H9 (cell line): ENCODE results near the gene C20orf204. TPM values are rescaled to one million over a fixed set of nuclear protein-coding genes. Genes with fewer than 3 reads are reported as not detected.

Experiments
- DNase-seq: peaks from one replicate; pipeline ENCODE4 v3.0.0-alpha.2; 2017
- H2AFZ ChIP-seq: one replicate; pipeline ENCODE4 v1.6.1; 2013; ENCODE audit warnings: mild to moderate bottlenecking, low read length, control low read depth, moderate library complexity
- H2AK5ac ChIP-seq: 2 replicates; pipeline ENCODE4 v1.6.1; 2013; ENCODE audit warnings: low read length, control low read depth, mixed read lengths; ENCODE audit not compliant: insufficient read length
- H2BK120ac ChIP-seq: one replicate; pipeline ENCODE4 v1.6.1; 2013; ENCODE audit warnings: low read depth, mild to moderate bottlenecking, low read length, control low read depth, inconsistent platforms; ENCODE audit not compliant: poor library complexity, severe bottlenecking
- H2BK12ac ChIP-seq: 2 replicates; pipeline ENCODE4 v1.6.1; 2013; ENCODE audit warnings: low read length, control low read depth, mixed read lengths, low read depth; ENCODE audit not compliant: insufficient read length
- H2BK15ac ChIP-seq: 2 replicates; pipeline ENCODE4 v1.6.1; 2013; ENCODE audit warnings: low read depth, low read length, control low read depth
- H2BK20ac ChIP-seq: one replicate; pipeline ENCODE4 v1.6.1; 2013; ENCODE audit warnings: low read depth, mild to moderate bottlenecking, low read length, control low read depth, inconsistent platforms; ENCODE audit not compliant: poor library complexity, severe bottlenecking
- H2BK5ac ChIP-seq: 2 replicates; pipeline ENCODE4 v1.6.1; 2013; ENCODE audit warnings: low read length, control low read depth, mixed read lengths; ENCODE audit not compliant: insufficient read length
- H3K14ac ChIP-seq: 2 replicates; pipeline ENCODE4 v1.6.1; 2013; ENCODE audit warnings: low read length, control low read depth; ENCODE audit not compliant: insufficient read depth
- H3K18ac ChIP-seq: 2 replicates; pipeline ENCODE4 v1.6.1; 2013; ENCODE audit warnings: low read depth, mild to moderate bottlenecking, mixed read lengths, low read length, control low read depth; ENCODE audit not compliant: insufficient read length
- H3K23ac ChIP-seq: 2 replicates; pipeline ENCODE4 v1.6.1; 2013; ENCODE audit warnings: low read length, control low read depth, mixed read lengths, low read depth; ENCODE audit not compliant: insufficient read length
- H3K23me2 ChIP-seq: 2 replicates; pipeline ENCODE4 v1.6.1; 2013; ENCODE audit warnings: low read depth, mild to moderate bottlenecking, mixed read lengths, low read length, control low read depth; ENCODE audit not compliant: insufficient read length, poor library complexity, severe bottlenecking
- H3K27ac ChIP-seq: 2 replicates; pipeline ENCODE4 v1.5.1; 2013; ENCODE audit warnings: low read length, control low read depth, mixed read lengths, low read depth; ENCODE audit not compliant: insufficient read length
- H3K27me3 ChIP-seq: 2 replicates; pipeline ENCODE4 v1.6.1; 2013; ENCODE audit warnings: low read length, control low read depth, inconsistent platforms; ENCODE audit not compliant: insufficient read depth
- H3K4ac ChIP-seq: 2 replicates; pipeline ENCODE4 v1.6.1; 2013; ENCODE audit warnings: low read depth, mild to moderate bottlenecking, control low read depth, inconsistent platforms, low read length, moderate library complexity
- H3K4me1 ChIP-seq: 2 replicates; pipeline ENCODE4 v1.6.1; 2013; ENCODE audit warnings: low read length, control low read depth, inconsistent platforms; ENCODE audit not compliant: insufficient read depth
- H3K4me2 ChIP-seq: 2 replicates; pipeline ENCODE4 v1.6.1; 2013; ENCODE audit warnings: low read length, control low read depth, mixed read lengths; ENCODE audit not compliant: insufficient read length, insufficient read depth
- H3K56ac ChIP-seq: 2 replicates; pipeline ENCODE4 v1.6.1; 2013; ENCODE audit warnings: low read depth, mild to moderate bottlenecking, mixed read lengths, low read length, control low read depth; ENCODE audit not compliant: insufficient read length
- H3K79me1 ChIP-seq: 2 replicates; pipeline ENCODE4 v1.6.1; 2013; ENCODE audit warnings: low read depth, mild to moderate bottlenecking, moderate library complexity, low read length, control low read depth, inconsistent platforms; ENCODE audit not compliant: insufficient read depth, poor library complexity, severe bottlenecking
- H3K79me2 ChIP-seq: 2 replicates; pipeline ENCODE4 v1.6.1; 2013; ENCODE audit warnings: low read length, control low read depth, inconsistent platforms; ENCODE audit not compliant: insufficient read depth
- H3K9ac ChIP-seq: 2 replicates; pipeline ENCODE4 v1.6.1; 2013; ENCODE audit warnings: low read length, control low read depth, mixed read lengths; ENCODE audit not compliant: insufficient read length; ENCODE audit errors: extremely low read depth
- H3K9me3 ChIP-seq: one replicate; pipeline ENCODE4 v1.6.1; 2013; ENCODE audit warnings: low read depth, low read length, inconsistent platforms; ENCODE audit not compliant: control insufficient read depth
- H3T11ph ChIP-seq: one replicate; pipeline ENCODE4 v1.6.1; 2013; ENCODE audit warnings: mild to moderate bottlenecking, low read length, control low read depth, inconsistent platforms
- H4K20me1 ChIP-seq: one replicate; pipeline ENCODE4 v1.6.1; 2013; ENCODE audit not compliant: control insufficient read depth, insufficient read length, insufficient read depth
- H4K5ac ChIP-seq: 2 replicates; pipeline ENCODE4 v1.6.1; 2013; ENCODE audit warnings: low read depth, mild to moderate bottlenecking, mixed read lengths, low read length, control low read depth; ENCODE audit not compliant: insufficient read length
- H4K8ac ChIP-seq: replicated peaks from 2 replicates; pipeline ENCODE4 v1.6.1; 2013; ENCODE audit warnings: low read length, control low read depth, mixed read lengths, low read depth; ENCODE audit not compliant: insufficient read length
- H4K91ac ChIP-seq: 2 replicates; pipeline ENCODE4 v1.6.1; 2013; ENCODE audit warnings: low read depth, mild to moderate bottlenecking, moderate library complexity, mixed read lengths, low read length, control low read depth; ENCODE audit not compliant: insufficient read length
- H3K27ac Mint-ChIP-seq, 3 experiments: 2 replicates in 2 of 3; 3 replicates in 1 of 3; pipeline ENCODE4 v1.8.0; 2020 to 2021; ENCODE audit warnings: mixed read lengths in 3 of 3, mild to moderate bottlenecking in 1 of 3, moderate library complexity in 1 of 3
- H3K27me3 Mint-ChIP-seq: 2 replicates; pipeline ENCODE4 v1.8.0; 2021; ENCODE audit warnings: low read depth, mild to moderate bottlenecking, moderate library complexity, mixed read lengths
- H3K36me3 Mint-ChIP-seq, 3 experiments: 2 replicates in 2 of 3; 3 replicates in 1 of 3; pipeline ENCODE4 v1.8.0; 2020 to 2021; ENCODE audit warnings: low read depth in 3 of 3, mixed read lengths in 3 of 3; ENCODE audit not compliant: insufficient read depth in 1 of 3
- H3K4me1 Mint-ChIP-seq, 2 experiments: 2 replicates each; pipeline ENCODE4 v1.8.0; 2020; ENCODE audit warnings: mixed read lengths in 2 of 2
- H3K4me3 Mint-ChIP-seq, 2 experiments: 2 replicates in 1 of 2; 3 replicates in 1 of 2; pipeline ENCODE4 v1.8.0; 2020 to 2021; ENCODE audit warnings: mild to moderate bottlenecking in 2 of 2, mixed read lengths in 2 of 2, moderate library complexity in 1 of 2
- H3K9me3 Mint-ChIP-seq, 2 experiments: 2 replicates in 1 of 2; 3 replicates in 1 of 2; pipeline ENCODE4 v1.8.0; 2020; ENCODE audit warnings: mild to moderate bottlenecking in 2 of 2, mixed read lengths in 2 of 2, moderate library complexity in 1 of 2
- WGBS: extraction: QIAGEN DNeasy Blood & Tissue Kit; methylation state at CpG from one replicate; pipeline ENCODE4 v1.1.7; 2013; ENCODE audit warnings: missing lambda C conversion rate, low lambda C conversion rate, mixed read lengths; ENCODE audit not compliant: insufficient read length; ENCODE audit errors: extremely low coverage; 5-methylcytosine and 5-hydroxymethylcytosine counted together
- total RNA-seq: library from RNA; stranded (reverse); gene quantifications from 2 replicates; pipeline ENCODE4 v1.2.1, GENCODE V29; 2021
- TF ChIP-seq, protein P1 (sequence below): fragments of 200-600 bp; sonication (generic); conservative IDR thresholded peaks from 3 replicates; pipeline ENCODE4 v1.8.0; 2021; ENCODE audit warnings: antibody characterized with exemption, mild to moderate bottlenecking

Gene C20orf204
- total RNA-seq, 1 experiment from 2014 or later, result 2.2 TPM

DNA sequence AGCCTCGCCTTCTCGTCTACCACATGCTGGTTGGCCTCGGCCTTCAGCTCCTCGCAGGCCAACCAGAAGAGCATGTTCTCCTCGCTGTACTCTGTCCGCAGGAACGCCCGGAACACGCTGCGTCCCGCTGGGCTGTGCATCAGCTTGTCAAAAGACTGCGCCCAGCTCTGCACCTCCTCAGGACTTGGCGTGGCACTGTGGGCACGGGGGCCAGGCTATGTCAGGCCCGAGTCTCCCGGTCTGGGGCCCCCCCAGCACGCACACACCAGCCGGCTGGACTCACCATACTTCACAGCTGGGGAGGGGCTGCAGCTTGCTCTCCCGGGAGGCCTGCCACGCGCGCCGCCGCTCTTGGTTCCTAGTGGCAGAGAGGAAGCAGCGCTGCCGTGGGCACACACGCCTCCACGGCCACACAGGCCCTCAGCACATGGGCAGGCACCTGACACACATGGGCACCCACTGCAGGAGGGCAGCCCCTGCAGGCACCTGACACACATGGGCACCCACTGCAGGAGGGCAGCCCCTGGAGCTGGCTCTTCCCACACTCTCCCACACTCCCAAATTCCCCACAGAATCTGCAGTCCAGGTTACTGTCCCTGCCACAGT lies 38.3 kb downstream of the C20orf204 start:
- no peak overlapping the region for H3K9ac ChIP-seq
- no peak overlapping the region for H4K5ac ChIP-seq
- H2BK120ac ChIP-seq, result no peak overlapping the region
- H3K27me3 Mint-ChIP-seq, result no peaks in the 10 kb centered on the region
- no peaks in the 10 kb centered on the region; the same call in 1 of the 2 replicates for H3K4me1 ChIP-seq
- H2BK20ac ChIP-seq, result no peak overlapping the region
- H3K4me2 ChIP-seq, result no peak overlapping the region
- no peaks in the 10 kb centered on the region for H3K9me3 Mint-ChIP-seq
- H3K23me2 ChIP-seq, result peaks cover 3% of the 10 kb centered on the region
- H3K36me3 Mint-ChIP-seq, result no peaks in the 10 kb centered on the region; a peak in 2 of 7 replicates
- H2BK15ac ChIP-seq, result no peak overlapping the region
- no peak overlapping the region for H2AK5ac ChIP-seq
- H4K20me1 ChIP-seq, result no peaks in the 10 kb centered on the region
- no peaks in the 10 kb centered on the region for H3K27me3 ChIP-seq
- H4K8ac ChIP-seq, result no peak overlapping the region
- no peak overlapping the region for H3K18ac ChIP-seq
- H3K14ac ChIP-seq, result no peak overlapping the region; the same call in 1 of the 2 replicates
- no peak for DNase-seq
- no peaks in the 10 kb centered on the region for H3K79me2 ChIP-seq
- H3K4me3 Mint-ChIP-seq, result no peak overlapping the region
- TF ChIP-seq, protein P1, sequence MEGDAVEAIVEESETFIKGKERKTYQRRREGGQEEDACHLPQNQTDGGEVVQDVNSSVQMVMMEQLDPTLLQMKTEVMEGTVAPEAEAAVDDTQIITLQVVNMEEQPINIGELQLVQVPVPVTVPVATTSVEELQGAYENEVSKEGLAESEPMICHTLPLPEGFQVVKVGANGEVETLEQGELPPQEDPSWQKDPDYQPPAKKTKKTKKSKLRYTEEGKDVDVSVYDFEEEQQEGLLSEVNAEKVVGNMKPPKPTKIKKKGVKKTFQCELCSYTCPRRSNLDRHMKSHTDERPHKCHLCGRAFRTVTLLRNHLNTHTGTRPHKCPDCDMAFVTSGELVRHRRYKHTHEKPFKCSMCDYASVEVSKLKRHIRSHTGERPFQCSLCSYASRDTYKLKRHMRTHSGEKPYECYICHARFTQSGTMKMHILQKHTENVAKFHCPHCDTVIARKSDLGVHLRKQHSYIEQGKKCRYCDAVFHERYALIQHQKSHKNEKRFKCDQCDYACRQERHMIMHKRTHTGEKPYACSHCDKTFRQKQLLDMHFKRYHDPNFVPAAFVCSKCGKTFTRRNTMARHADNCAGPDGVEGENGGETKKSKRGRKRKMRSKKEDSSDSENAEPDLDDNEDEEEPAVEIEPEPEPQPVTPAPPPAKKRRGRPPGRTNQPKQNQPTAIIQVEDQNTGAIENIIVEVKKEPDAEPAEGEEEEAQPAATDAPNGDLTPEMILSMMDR, result no peak
- no peak overlapping the region for H3K27ac ChIP-seq
- H3K56ac ChIP-seq, result no peak overlapping the region
- H2BK12ac ChIP-seq, result no peak overlapping the region
- no peaks in the 10 kb centered on the region for H3K79me1 ChIP-seq
- H4K91ac ChIP-seq, result no peak overlapping the region
- no peak overlapping the region for H2BK5ac ChIP-seq
- peaks cover 9 to 12% of the 10 kb centered on the region in 2 experiments for H3K4me1 Mint-ChIP-seq
- H3K23ac ChIP-seq, result no peak overlapping the region
- no peak overlapping the region for H3K4ac ChIP-seq
- no peak overlapping the region for H3K27ac Mint-ChIP-seq
- WGBS, result no CpG with 5 or more reads among the region's 28 CpGs
- no peaks in the 10 kb centered on the region for H3K9me3 ChIP-seq
- no peak overlapping the region for H3T11ph ChIP-seq
- no peak overlapping the region for H2AFZ ChIP-seq
